ENCODE measurements around the gene DSTN. TPM values are rescaled to one million over a fixed set of nuclear protein-coding genes. Genes with fewer than 3 reads are reported as not detected.

The DSTN gene
- total and polyA plus RNA-seq, 2 donors, result 60.7 to 310 TPM

DNA sequence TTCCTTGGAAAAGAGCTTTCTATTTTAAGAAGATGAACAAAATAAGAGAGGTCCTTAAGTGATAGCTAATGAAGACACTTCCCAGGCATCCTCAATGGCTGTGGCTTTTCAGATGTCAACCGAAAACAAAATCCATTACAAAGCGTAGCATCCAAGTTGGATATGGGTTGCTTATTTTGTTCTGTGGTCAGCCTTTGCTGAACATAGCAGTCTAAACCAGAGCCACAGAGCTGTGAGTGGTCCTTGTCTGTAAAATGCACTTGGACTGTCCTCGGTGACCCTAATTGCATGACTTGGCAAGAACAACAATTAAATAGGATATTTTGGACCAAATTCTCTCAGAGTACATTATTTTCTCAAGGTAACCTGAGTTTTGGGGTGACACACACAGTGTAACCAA, 28.3 kb upstream of the DSTN start:
- no peak overlapping the region for H3K4me3 ChIP-seq (ENCODE audit: low read length in 2 of 2)
- H3K9me3 ChIP-seq (ENCODE audit: control insufficient read depth in 2 of 2, insufficient read depth in 1 of 2, low read length in 1 of 2), result no peaks in the 10 kb centered on the region
- no peak for DNase-seq (ENCODE audit: low read depth in 6 of 9, low spot score in 9 of 9)
- no peaks in the 10 kb centered on the region for H3K36me3 ChIP-seq (ENCODE audit: control insufficient read depth in 2 of 2, insufficient read depth in 2 of 2, low read length in 1 of 2)
- H3K27ac ChIP-seq (ENCODE audit: low read depth in 1 of 2, low read length in 1 of 2), result no peak overlapping the region
- H3K27me3 ChIP-seq (ENCODE audit: control insufficient read depth in 2 of 2, insufficient read depth in 1 of 2, low read length in 1 of 2), result peaks cover 0 to 5% of the 10 kb centered on the region in 2 donors
- over 99% methylated on average over 3 of the region's 3 CpGs for WGBS
- H3K4me1 ChIP-seq (ENCODE audit: control insufficient read depth in 2 of 2, insufficient read depth in 2 of 2, low read length in 2 of 2), result peaks cover 0 to 3% of the 10 kb centered on the region in 2 donors

DNA sequence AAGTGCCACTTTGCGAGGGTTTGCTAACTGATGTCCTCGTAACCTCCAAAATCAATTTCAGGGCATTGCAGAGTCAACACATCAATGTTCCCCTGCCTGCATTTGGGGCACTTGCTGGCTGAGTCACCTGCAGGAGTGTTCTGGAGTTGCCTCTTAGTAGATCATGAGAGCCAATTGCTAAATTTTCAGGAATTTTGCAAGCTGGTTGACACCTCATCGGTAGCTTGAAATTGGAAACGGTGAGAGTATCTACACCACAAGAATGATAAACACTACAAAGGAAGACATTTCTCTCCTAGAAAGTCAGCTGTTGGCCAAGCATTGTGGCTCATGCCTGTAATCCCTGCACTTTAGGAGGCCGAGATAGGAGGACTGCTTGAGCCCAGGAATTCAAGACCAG, 27.9 kb upstream of the DSTN start:
- Histone ChIP-seq H3K36me3 (ENCODE audit: control insufficient read depth in 2 of 2, insufficient read depth in 2 of 2, low read length in 1 of 2) (no peaks in the 10 kb centered on the region), H3K4me1 (ENCODE audit: control insufficient read depth in 2 of 2, insufficient read depth in 2 of 2, low read length in 2 of 2) (peaks cover 0 to 2% of the 10 kb centered on the region in 2 donors), H3K27ac (ENCODE audit: low read depth in 1 of 2, low read length in 1 of 2) (no peak overlapping the region), H3K9me3 (ENCODE audit: control insufficient read depth in 2 of 2, insufficient read depth in 1 of 2, low read length in 1 of 2) (no peaks in the 10 kb centered on the region), H3K4me3 (ENCODE audit: low read length in 2 of 2) (no peak overlapping the region), H3K27me3 (ENCODE audit: control insufficient read depth in 2 of 2, insufficient read depth in 1 of 2, low read length in 1 of 2) (peaks cover 0 to 5% of the 10 kb centered on the region in 2 donors)
- 95% methylated on average over 5 of the region's 5 CpGs for WGBS
- no peak for DNase-seq (ENCODE audit: low read depth in 6 of 9, low spot score in 9 of 9)

DNA sequence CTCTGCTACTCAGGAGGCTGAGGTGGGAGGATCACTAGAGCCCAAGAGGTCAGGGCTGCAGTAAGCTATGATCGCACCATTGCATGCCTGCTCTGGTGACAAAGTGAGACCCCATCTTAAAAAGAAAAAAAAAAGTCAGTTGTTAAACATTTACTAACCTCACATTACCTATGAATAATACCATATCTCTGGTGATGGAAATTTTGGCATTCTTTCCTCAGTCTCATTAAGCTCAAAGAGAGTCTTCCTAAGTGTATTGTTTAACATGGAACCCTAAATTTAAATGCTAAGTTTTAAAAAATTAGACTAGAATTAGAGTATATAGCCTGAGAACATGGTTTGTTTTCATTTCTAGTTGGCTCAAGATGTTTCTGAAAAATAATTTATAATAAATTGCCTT, 27.4 kb upstream of the DSTN start:
- H3K4me3 ChIP-seq (ENCODE audit: low read length in 2 of 2), result no peak overlapping the region
- DNase-seq (ENCODE audit: low read depth in 6 of 9, low spot score in 9 of 9), result no peak
- H3K27ac ChIP-seq (ENCODE audit: low read depth in 1 of 2, low read length in 1 of 2), result no peak overlapping the region
- 97% methylated on average over 1 of the region's 1 CpG for WGBS
- no peaks in the 10 kb centered on the region for H3K4me1 ChIP-seq (ENCODE audit: control insufficient read depth in 2 of 2, insufficient read depth in 2 of 2, low read length in 2 of 2)
- no peaks in the 10 kb centered on the region for H3K36me3 ChIP-seq (ENCODE audit: control insufficient read depth in 2 of 2, insufficient read depth in 2 of 2, low read length in 1 of 2)
- H3K9me3 ChIP-seq (ENCODE audit: control insufficient read depth in 2 of 2, insufficient read depth in 1 of 2, low read length in 1 of 2), result no peaks in the 10 kb centered on the region
- H3K27me3 ChIP-seq (ENCODE audit: control insufficient read depth in 2 of 2, insufficient read depth in 1 of 2, low read length in 1 of 2), result peaks cover 0 to 3% of the 10 kb centered on the region in 2 donors

DNA sequence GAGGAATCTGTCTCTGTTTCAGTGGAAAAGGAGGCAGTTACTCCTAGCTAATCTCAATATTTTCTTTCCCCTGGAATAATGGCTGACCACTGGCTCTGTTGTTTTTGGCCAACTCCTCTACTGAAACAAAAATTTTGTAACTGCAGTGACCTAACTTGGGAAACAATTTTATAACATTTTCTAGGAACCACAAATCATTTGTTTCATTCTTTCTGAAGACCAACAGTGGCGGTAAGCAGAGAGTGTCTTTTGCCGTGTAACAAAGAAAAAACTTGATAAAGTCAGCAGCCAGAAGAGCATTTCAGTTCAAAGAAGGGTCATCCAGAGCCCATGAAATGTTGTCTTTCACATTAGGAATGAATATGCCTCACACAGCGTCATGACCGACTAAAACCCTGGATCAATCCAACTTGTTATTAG, 26.9 kb upstream of the DSTN start:
- DNase-seq (ENCODE audit: low read depth in 6 of 9, low spot score in 9 of 9), result no peak

DNA sequence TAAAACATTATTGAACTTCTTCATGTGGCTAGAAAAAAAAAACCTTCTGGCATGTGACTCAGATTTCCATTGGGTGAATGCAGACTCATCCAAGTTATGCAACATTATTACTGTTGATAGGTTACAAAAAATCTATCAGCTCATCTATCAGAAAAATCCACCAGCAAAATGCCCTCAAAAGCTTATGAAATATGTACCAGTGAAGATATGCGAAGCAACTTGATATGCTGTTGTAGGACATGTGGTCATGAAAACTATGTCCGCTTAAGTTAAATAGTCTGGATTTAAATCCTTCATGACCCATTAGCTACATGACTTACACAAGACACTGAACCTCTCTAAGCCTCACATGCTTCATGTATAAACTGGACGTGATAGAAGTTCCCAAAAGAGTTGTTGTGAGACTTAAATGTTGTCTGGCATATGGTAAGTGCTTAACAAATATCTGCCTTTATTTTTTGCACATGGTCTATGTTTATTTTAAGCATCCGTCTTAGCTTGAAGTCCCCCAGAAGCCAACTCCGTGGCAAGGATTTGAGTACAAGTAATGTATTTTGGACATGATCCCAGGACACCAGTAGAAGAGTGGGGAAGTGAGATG, 26.2 kb upstream of the DSTN start:
- Histone ChIP-seq H3K36me3 (ENCODE audit: control insufficient read depth in 2 of 2, insufficient read depth in 2 of 2, low read length in 1 of 2) (no peaks in the 10 kb centered on the region), H3K4me3 (ENCODE audit: low read length in 2 of 2) (no peak overlapping the region), H3K4me1 (ENCODE audit: control insufficient read depth in 2 of 2, insufficient read depth in 2 of 2, low read length in 2 of 2) (no peaks in the 10 kb centered on the region), H3K27me3 (ENCODE audit: control insufficient read depth in 2 of 2, insufficient read depth in 1 of 2, low read length in 1 of 2) (peaks cover 0 to 3% of the 10 kb centered on the region in 2 donors), H3K27ac (ENCODE audit: low read depth in 1 of 2, low read length in 1 of 2) (no peak overlapping the region), H3K9me3 (ENCODE audit: control insufficient read depth in 2 of 2, insufficient read depth in 1 of 2, low read length in 1 of 2) (no peaks in the 10 kb centered on the region)
- 92% methylated on average over 5 of the region's 5 CpGs for WGBS
- DNase-seq (ENCODE audit: low read depth in 6 of 9, low spot score in 9 of 9), result no peak

More for the DNA sequence above, 26.9 kb upstream of the DSTN start:
- Histone ChIP-seq H3K36me3 (ENCODE audit: control insufficient read depth in 2 of 2, insufficient read depth in 2 of 2, low read length in 1 of 2) (no peaks in the 10 kb centered on the region), H3K27me3 (ENCODE audit: control insufficient read depth in 2 of 2, insufficient read depth in 1 of 2, low read length in 1 of 2) (peaks cover 0 to 3% of the 10 kb centered on the region in 2 donors), H3K4me1 (ENCODE audit: control insufficient read depth in 2 of 2, insufficient read depth in 2 of 2, low read length in 2 of 2) (no peaks in the 10 kb centered on the region), H3K9me3 (ENCODE audit: control insufficient read depth in 2 of 2, insufficient read depth in 1 of 2, low read length in 1 of 2) (no peaks in the 10 kb centered on the region), H3K4me3 (ENCODE audit: low read length in 2 of 2) (no peak overlapping the region), H3K27ac (ENCODE audit: low read depth in 1 of 2, low read length in 1 of 2) (no peak overlapping the region)
- WGBS, result 90% methylated on average over 4 of the region's 4 CpGs

DNA sequence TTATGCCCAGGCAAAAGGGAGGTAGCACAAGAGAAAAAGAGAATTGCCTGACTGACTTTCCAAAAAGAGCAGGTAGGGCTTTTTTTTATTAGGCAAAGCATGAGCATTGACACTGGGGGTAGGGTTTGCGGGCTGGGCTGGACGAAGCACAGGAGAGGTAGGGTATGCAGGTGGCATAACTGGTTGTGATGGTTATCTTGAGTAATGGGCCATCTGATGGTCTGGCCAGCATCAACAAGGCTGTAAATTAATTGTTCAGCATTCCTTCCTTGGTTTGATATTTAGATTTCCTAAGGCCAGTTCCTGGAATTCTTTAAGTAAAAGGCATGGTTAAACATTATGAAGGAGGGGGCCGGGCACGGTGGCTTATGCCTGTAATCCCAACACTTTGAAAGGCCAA, 24.7 kb upstream of the DSTN start:
- Histone ChIP-seq H3K4me1 (ENCODE audit: control insufficient read depth in 2 of 2, insufficient read depth in 2 of 2, low read length in 2 of 2) (no peaks in the 10 kb centered on the region), H3K9me3 (ENCODE audit: control insufficient read depth in 2 of 2, insufficient read depth in 1 of 2, low read length in 1 of 2) (no peaks in the 10 kb centered on the region), H3K27me3 (ENCODE audit: control insufficient read depth in 2 of 2, insufficient read depth in 1 of 2, low read length in 1 of 2) (peaks cover 0 to 3% of the 10 kb centered on the region in 2 donors), H3K27ac (ENCODE audit: low read depth in 1 of 2, low read length in 1 of 2) (no peak overlapping the region), H3K36me3 (ENCODE audit: control insufficient read depth in 2 of 2, insufficient read depth in 2 of 2, low read length in 1 of 2) (no peaks in the 10 kb centered on the region), H3K4me3 (ENCODE audit: low read length in 2 of 2) (no peak overlapping the region)
- no peak for DNase-seq (ENCODE audit: low read depth in 6 of 9, low spot score in 9 of 9)
- WGBS, result 96% methylated on average over 4 of the region's 4 CpGs

DNA sequence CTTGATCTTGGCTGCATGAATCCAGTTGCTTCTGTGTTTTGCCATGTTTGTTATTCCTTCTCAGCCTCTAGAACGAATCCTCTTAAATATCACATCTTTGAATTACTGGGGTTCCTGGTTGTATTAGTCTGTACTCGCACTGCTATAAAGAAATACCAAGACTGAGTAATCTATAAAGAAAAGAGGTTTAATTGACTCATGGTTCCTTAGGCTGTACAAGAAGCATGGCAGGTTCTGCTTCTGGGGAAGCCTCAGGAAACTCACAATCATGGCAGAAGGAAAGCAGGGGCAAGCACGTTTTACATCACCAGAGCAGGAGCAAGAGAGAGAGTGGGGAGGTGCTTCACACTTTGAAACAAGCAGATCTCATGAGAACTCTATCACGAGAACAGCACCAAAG, 20.7 kb upstream of the DSTN start:
- H3K36me3 ChIP-seq (ENCODE audit: control insufficient read depth in 2 of 2, insufficient read depth in 2 of 2, low read length in 1 of 2), result no peaks in the 10 kb centered on the region
- WGBS, result 88% methylated on average over 4 of the region's 4 CpGs
- no peak overlapping the region for H3K4me3 ChIP-seq (ENCODE audit: low read length in 2 of 2)
- no peak overlapping the region for H3K27ac ChIP-seq (ENCODE audit: low read depth in 1 of 2, low read length in 1 of 2)
- no peak for DNase-seq (ENCODE audit: low read depth in 6 of 9, low spot score in 9 of 9)
- H3K4me1 ChIP-seq (ENCODE audit: control insufficient read depth in 2 of 2, insufficient read depth in 2 of 2, low read length in 2 of 2), result no peaks in the 10 kb centered on the region
- H3K27me3 ChIP-seq (ENCODE audit: control insufficient read depth in 2 of 2, insufficient read depth in 1 of 2, low read length in 1 of 2), result peaks cover 0 to 1% of the 10 kb centered on the region in 2 donors
- H3K9me3 ChIP-seq (ENCODE audit: control insufficient read depth in 2 of 2, insufficient read depth in 1 of 2, low read length in 1 of 2), result no peaks in the 10 kb centered on the region

DNA sequence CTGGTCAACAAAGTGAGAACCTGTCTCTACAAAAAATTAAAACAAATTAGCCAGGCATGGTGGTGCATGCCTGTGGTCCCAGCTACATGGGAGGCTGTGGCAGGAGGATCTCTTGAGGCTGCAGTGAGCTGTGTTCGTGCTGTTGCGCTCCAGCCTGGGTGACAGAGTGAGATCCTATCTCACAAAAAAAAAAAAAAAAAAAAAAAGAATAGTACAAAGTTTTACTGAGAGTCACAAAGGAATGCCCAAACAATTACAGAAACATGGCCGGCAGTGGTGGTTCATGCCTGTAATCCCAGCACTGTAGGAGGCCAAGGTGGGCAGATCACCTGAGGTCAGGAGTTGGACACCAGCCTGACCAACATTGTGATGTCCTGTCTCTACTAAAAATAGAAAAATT, 14.8 kb upstream of the DSTN start:
- H3K4me3 ChIP-seq (ENCODE audit: low read length in 2 of 2), result no peak overlapping the region
- DNase-seq (ENCODE audit: low read depth in 6 of 9, low spot score in 9 of 9), result no peak
- no peaks in the 10 kb centered on the region for H3K36me3 ChIP-seq (ENCODE audit: control insufficient read depth in 2 of 2, insufficient read depth in 2 of 2, low read length in 1 of 2)
- no peak overlapping the region for H3K27ac ChIP-seq (ENCODE audit: low read depth in 1 of 2, low read length in 1 of 2)
- 99% methylated on average over 3 of the region's 3 CpGs for WGBS
- H3K9me3 ChIP-seq (ENCODE audit: control insufficient read depth in 2 of 2, insufficient read depth in 1 of 2, low read length in 1 of 2), result no peaks in the 10 kb centered on the region
- H3K27me3 ChIP-seq (ENCODE audit: control insufficient read depth in 2 of 2, insufficient read depth in 1 of 2, low read length in 1 of 2), result no peaks in the 10 kb centered on the region
- no peaks in the 10 kb centered on the region for H3K4me1 ChIP-seq (ENCODE audit: control insufficient read depth in 2 of 2, insufficient read depth in 2 of 2, low read length in 2 of 2)

DNA sequence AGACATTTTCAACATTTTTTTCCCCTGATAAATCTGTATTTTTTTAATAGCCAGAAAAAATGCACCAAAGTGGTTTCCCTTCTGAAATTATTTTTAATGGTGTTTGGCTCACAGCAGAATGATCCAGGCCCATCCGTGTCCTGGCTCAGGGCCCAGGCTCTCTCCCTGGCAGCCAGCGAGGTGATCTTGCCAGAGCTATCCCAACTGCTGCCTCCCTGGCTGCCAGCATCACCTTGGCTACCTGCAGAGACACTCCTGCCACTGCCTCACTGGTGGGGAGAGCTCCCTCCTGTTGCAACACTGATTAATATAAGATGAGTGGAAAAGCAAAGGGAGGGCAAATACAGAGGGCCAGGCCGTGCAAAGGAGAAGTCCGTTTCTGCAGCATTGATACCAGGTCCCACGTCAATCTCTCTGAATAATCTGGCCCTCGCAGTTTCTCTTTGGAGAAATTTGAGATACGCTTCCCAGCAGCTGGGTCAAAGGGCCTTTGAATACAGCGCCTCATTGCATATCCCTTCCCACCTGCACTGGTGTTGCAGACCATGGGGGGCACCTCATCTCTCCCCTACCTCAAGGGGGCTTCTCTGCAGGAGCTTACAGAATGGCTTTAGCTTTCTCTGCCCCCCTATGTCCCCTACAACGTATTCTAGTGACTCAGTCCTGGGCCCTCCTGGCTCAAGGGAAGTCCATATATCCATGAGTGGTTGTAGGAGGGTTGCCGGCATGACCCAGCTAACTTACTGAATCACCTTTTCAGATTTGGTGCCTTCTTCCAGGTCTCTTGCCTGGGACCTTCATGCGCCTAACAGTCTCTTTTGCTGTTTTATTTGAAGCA, 12.8 kb upstream of the DSTN start:
- 93% methylated on average over 11 of the region's 11 CpGs for WGBS
- H3K36me3 ChIP-seq (ENCODE audit: control insufficient read depth in 2 of 2, insufficient read depth in 2 of 2, low read length in 1 of 2), result no peaks in the 10 kb centered on the region
- no peaks in the 10 kb centered on the region for H3K27me3 ChIP-seq (ENCODE audit: control insufficient read depth in 2 of 2, insufficient read depth in 1 of 2, low read length in 1 of 2)
- no peaks in the 10 kb centered on the region for H3K9me3 ChIP-seq (ENCODE audit: control insufficient read depth in 2 of 2, insufficient read depth in 1 of 2, low read length in 1 of 2)
- no peak for DNase-seq (ENCODE audit: low read depth in 6 of 9, low spot score in 9 of 9)
- no peak overlapping the region for H3K27ac ChIP-seq (ENCODE audit: low read depth in 1 of 2, low read length in 1 of 2)
- H3K4me1 ChIP-seq (ENCODE audit: control insufficient read depth in 2 of 2, insufficient read depth in 2 of 2, low read length in 2 of 2), result no peaks in the 10 kb centered on the region
- no peak overlapping the region for H3K4me3 ChIP-seq (ENCODE audit: low read length in 2 of 2)

All from thymus (tissue), 11 donors.